ENCODE measurements around the gene NFATC2IP. TPM values are rescaled to one million over a fixed set of nuclear protein-coding genes. Genes with fewer than 3 reads are reported as not detected.
"Not testable (repeated sequence)": the region's sequence is repeated elsewhere in the genome, so short reads cannot be mapped to it uniquely, and the experiment has no call there.

NFATC2IP gene
- total RNA-seq, 4 donors from 2014 or later = 17.4 to 36.6 (median 24.2) TPM

DNA sequence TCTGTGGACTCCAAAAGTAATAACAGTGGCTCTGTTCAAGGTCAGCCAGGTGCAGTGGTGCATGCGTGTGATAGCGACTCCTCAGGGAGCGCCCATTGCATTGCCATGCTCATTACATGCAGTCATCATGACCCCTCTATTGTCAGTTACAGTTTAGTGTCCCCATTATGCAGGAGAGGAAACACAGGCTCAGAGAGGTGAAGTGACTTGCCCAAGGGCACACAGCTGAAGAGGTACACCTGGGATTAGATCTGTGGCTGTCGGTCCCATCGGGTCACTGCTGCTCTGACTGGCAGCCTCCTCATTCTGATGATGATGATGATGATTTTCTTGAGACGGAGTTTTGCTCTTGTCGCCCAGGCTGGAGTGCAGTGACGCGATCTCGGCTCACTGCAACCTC is 41.8 kb downstream of the NFATC2IP start:
- 91 to 92% methylated on average over 8 to 9 of the region's 10 CpGs for WGBS, 2 donors
- Histone ChIP-seq H3K9me3 (no peaks in the 10 kb centered on the region), H3K27me3 (no peaks in the 10 kb centered on the region), H3K27ac (no peak overlapping the region), H3K36me3 (peaks cover 0 to 32% (median 0%) of the 10 kb centered on the region in 3 donors), H3K4me3 (no peak overlapping the region), H3K4me1 (no peaks in the 10 kb centered on the region)
- TF ChIP-seq, protein P1, sequence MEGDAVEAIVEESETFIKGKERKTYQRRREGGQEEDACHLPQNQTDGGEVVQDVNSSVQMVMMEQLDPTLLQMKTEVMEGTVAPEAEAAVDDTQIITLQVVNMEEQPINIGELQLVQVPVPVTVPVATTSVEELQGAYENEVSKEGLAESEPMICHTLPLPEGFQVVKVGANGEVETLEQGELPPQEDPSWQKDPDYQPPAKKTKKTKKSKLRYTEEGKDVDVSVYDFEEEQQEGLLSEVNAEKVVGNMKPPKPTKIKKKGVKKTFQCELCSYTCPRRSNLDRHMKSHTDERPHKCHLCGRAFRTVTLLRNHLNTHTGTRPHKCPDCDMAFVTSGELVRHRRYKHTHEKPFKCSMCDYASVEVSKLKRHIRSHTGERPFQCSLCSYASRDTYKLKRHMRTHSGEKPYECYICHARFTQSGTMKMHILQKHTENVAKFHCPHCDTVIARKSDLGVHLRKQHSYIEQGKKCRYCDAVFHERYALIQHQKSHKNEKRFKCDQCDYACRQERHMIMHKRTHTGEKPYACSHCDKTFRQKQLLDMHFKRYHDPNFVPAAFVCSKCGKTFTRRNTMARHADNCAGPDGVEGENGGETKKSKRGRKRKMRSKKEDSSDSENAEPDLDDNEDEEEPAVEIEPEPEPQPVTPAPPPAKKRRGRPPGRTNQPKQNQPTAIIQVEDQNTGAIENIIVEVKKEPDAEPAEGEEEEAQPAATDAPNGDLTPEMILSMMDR (IDR thresholded peaks at IDR 0.05) = no peak
- TF ChIP-seq POLR2A (IDR thresholded peaks at IDR 0.05) = no peak
- intact Hi-C loops (cut with DNase I) = no loop called here
- DNase-seq = no peak

DNA sequence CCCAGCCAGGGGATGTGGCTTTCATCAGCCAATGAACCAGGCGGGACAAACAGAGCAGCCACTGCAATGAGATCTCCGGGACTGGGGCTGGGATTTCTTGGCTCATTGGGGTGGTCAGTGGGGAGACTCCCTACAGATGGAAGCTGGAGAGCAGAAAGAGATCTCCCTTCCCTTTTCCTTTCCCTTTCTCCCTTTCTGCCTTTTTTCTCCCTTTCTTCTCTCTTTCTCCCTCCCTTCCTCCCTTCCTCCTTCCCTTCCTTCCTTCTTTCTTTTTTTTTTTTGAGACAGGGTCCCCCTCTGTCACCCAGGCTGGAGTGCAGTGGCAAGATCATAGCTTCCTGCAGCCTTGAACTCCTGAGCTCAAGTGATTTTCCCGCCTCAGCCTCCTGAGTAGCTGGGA is 48.1 kb downstream of the NFATC2IP start:
- H3K27me3 ChIP-seq = no peaks in the 10 kb centered on the region
- H3K36me3 ChIP-seq = no peaks in the 10 kb centered on the region
- intact Hi-C loops (cut with DNase I) = no loop called here
- TF ChIP-seq, protein P1 (IDR thresholded peaks at IDR 0.05) = no peak
- no peak for TF ChIP-seq POLR2A (IDR thresholded peaks at IDR 0.05)
- H3K27ac ChIP-seq = no peak overlapping the region
- H3K4me3 ChIP-seq = no peak overlapping the region
- DNase-seq = no peak
- no peaks in the 10 kb centered on the region for H3K9me3 ChIP-seq
- H3K4me1 ChIP-seq = no peaks in the 10 kb centered on the region
- 63 to 74% methylated on average over 3 of the region's 3 CpGs for WGBS, 2 donors

DNA sequence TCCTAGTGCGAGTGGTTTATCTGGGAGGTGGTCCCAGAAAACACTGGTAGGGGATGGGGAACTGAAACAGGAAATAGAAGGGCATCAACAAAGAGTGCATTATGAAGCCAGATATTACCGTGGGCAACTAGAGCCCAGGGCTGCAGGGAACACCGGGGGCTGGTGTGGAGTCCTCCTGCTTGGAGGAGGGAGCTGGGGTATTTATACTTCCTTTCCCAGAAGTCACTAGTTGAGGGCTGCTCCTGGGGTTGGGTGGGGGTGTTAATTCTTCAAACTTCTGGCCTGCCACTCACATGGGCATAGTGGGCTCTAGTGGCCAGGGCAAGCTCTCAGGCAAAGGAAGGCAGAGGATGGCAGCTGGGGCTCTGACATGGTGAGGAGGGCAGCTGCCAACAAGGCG is 48.8 kb downstream of the NFATC2IP start:
- 78 to 79% methylated on average over 4 of the region's 4 CpGs for WGBS, 2 donors
- TF ChIP-seq, protein P1 (IDR thresholded peaks at IDR 0.05) = no peak
- no peak for TF ChIP-seq POLR2A (IDR thresholded peaks at IDR 0.05)

DNA sequence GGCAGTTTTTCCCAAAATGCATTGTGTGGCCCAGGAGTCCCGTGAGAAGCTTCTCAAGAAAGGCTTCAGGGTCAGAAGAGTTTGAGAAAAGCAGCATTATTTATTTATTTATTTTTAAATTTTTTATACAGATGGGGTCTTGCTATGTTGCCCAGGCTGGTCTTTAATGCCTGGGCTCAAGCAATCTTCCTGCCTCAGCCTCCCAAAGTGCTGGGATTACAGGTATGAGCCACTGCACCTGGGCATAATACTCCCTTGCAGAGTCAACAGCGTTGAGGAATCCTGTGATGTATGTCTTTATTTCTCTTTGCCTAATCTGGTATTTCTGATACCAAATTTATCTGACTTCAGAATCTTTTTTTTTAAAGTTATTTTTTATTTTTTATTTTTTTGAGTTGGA is 49.3 kb downstream of the NFATC2IP start:
- Histone ChIP-seq H3K27me3 (no peaks in the 10 kb centered on the region), H3K4me1 (no peaks in the 10 kb centered on the region), H3K9me3 (no peaks in the 10 kb centered on the region), H3K4me3 (no peak overlapping the region), H3K36me3 (no peaks in the 10 kb centered on the region), H3K27ac (no peak overlapping the region)
- DNase-seq = no peak
- intact Hi-C loops (cut with DNase I) = no loop called here
- WGBS, 2 donors = 80 to 90% methylated on average over 2 of the region's 2 CpGs
- no peak for TF ChIP-seq POLR2A (IDR thresholded peaks at IDR 0.05)
- TF ChIP-seq, protein P1 (IDR thresholded peaks at IDR 0.05) = no peak

More for the DNA sequence above, 48.8 kb downstream of the NFATC2IP start:
- Histone ChIP-seq H3K9me3 (no peaks in the 10 kb centered on the region), H3K4me3 (no peak overlapping the region), H3K27ac (no peak overlapping the region), H3K36me3 (no peaks in the 10 kb centered on the region), H3K27me3 (no peaks in the 10 kb centered on the region), H3K4me1 (no peaks in the 10 kb centered on the region)
- DNase-seq = no peak
- intact Hi-C loops (cut with DNase I) = no loop called here

DNA sequence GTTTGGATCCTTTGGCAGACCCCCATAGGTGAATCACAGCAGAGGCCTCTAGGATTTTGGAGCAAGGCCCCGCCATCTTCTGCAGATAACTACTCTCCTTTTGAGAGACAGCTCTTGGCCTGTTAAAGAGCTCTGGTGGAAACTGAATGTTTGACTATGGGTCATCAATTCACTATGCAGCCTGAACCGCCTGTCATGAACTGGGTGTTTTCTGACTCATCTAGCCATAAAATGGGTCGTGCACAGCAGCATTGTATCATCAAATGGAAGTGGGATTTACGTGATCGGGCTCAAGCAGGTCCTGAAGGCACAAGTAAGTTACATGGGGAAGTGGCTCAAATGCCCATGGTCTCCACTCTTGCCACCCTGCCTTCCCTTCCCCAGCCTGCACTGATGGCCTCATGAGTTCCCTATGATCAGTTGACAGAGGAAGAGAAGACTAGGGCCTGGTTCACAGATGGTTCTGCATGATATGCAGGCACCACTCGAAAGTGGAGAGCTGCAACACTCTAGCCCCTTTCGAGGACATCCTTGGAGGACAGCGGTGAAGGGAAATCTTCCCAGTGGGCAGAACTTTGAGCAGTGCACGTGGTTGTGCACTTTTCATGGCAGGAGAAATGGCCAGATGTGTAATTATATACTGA is 53.9 kb downstream of the NFATC2IP start:
- H3K36me3 ChIP-seq; H3K9me3 ChIP-seq; intact Hi-C loops (cut with DNase I); H3K27me3 ChIP-seq; H3K27ac ChIP-seq; H3K4me1 ChIP-seq; DNase-seq; H3K4me3 ChIP-seq: not testable (repeated sequence)
- WGBS, 2 donors = 55 to 61% methylated on average over 5 of the region's 9 CpGs

Measured in esophagus squamous epithelium (tissue), 5 donors.